Neural cell (in vitro differentiated cells): ENCODE data around the gene ETFA.

ENCODE experiments used
- CTCF ChIP-seq: fragments of 450-650 bp; IDR thresholded peaks from 2 replicates; pipeline ENCODE4 v1.5.1; 2014; ENCODE audit warnings: antibody characterized with exemption, mild to moderate bottlenecking, moderate library complexity; ENCODE audit not compliant: poor library complexity, severe bottlenecking
- EP300 ChIP-seq: fragments of 450-650 bp; conservative IDR thresholded peaks from 2 replicates; pipeline ENCODE4 v1.6.1; 2014; ENCODE audit warnings: antibody characterized with exemption, mild to moderate bottlenecking, moderate library complexity; ENCODE audit not compliant: poor library complexity, severe bottlenecking
- EZH2 ChIP-seq: fragments of 200-600, 300-800 bp; shearing (Covaris generic), sonication (generic); IDR thresholded peaks from 2 replicates; pipeline ENCODE4 v1.6.1; 2014; ENCODE audit warnings: antibody characterized with exemption, low read length, borderline replicate concordance, mild to moderate bottlenecking; ENCODE audit not compliant: insufficient read depth, poor library complexity, severe bottlenecking
- POLR2AphosphoS5 ChIP-seq: IDR thresholded peaks from 2 replicates; pipeline ENCODE4 v1.6.1; 2012
- RAD21 ChIP-seq: fragments of 450-650 bp; conservative IDR thresholded peaks from 2 replicates; pipeline ENCODE4 v1.6.1; 2014; ENCODE audit warnings: antibody characterized with exemption, mild to moderate bottlenecking, moderate library complexity
- REST ChIP-seq: IDR thresholded peaks from 2 replicates; pipeline ENCODE4 v1.6.1; 2012; ENCODE audit warnings: borderline replicate concordance
- SMC3 ChIP-seq: fragments of 450-650 bp; conservative IDR thresholded peaks from 2 replicates; pipeline ENCODE4 v1.6.1; 2014; ENCODE audit warnings: antibody characterized with exemption, mild to moderate bottlenecking, moderate library complexity; ENCODE audit not compliant: poor library complexity

GRCh38 chr15:76296849-76297248 is 14.4 kb downstream of the ETFA start:
- TF ChIP-seq CTCF (no peak), EP300 (no peak), EZH2 (no peak), SMC3 (no peak), POLR2AphosphoS5 (no peak), RAD21 (no peak), REST (no peak)
